ENCODE data around the gene CCDC85C.

Gene CCDC85C

GRCh38 chr14:99573436-99574098 lies 30.4 kb downstream of the CCDC85C start:
- no peak for FAIRE-seq
- DNase-seq (ENCODE audit: low spot score): no peak

DNA sequence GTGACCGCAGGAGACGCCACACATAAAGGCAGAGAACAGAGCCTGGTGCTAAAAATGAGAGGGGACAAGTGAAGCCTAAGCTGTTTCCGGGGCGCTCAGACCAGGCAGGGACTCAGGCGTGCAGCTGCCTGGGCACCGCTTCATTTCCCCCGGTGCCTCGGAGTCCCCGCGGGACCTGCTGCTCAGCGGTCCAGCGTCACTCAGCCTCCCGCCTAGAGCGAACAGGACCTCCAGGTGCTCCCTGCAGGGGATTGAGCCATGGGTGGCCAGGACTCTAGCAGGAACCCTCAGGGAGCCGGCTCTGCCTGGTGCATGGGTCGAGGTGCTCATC lies 31.0 kb downstream of the CCDC85C start:
- DNase-seq (ENCODE audit: low spot score) (no peak), FAIRE-seq (no peak)

DNA sequence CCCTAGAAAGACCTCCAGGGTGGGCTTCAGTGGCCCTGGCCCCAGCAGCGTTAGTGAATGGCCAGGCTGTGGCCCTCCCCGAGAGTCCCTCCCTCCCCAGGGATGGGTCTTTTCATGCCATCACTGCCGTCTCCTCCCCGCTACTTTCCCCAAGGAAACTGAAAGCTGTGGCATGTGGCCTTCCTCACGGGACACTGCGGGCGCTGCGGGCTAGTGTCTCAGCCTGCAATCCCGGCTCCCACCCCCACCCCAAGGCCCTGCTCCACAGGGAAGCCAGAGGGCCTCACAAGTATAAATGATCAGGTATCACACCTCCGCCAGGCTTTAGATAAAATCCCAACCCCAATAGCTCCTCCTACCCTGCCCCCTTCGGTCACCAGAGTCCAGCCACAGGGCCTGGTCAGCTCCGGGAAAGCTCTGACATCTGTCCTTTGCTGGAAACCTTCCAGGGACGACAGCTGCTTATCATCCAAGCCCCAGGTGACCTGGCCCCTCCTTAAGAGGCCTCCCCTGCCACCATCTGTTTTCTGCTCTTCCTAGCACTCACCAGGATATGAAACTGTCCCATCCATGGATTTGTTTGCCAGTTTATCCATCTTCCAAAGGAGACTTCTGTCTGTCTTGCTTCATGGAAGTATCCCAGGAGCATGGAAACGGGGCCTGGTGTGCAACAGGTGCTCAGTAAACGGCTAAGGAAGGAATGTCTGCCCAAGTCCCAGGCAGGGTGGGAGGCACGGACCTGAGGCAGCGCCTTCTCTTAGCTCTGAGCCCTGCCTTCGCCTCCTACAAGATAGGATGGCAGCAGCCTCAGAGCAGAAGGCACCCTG lies 31.6 kb downstream of the CCDC85C start:
- FAIRE-seq (no peak), DNase-seq (ENCODE audit: low spot score) (no peak)

DNA sequence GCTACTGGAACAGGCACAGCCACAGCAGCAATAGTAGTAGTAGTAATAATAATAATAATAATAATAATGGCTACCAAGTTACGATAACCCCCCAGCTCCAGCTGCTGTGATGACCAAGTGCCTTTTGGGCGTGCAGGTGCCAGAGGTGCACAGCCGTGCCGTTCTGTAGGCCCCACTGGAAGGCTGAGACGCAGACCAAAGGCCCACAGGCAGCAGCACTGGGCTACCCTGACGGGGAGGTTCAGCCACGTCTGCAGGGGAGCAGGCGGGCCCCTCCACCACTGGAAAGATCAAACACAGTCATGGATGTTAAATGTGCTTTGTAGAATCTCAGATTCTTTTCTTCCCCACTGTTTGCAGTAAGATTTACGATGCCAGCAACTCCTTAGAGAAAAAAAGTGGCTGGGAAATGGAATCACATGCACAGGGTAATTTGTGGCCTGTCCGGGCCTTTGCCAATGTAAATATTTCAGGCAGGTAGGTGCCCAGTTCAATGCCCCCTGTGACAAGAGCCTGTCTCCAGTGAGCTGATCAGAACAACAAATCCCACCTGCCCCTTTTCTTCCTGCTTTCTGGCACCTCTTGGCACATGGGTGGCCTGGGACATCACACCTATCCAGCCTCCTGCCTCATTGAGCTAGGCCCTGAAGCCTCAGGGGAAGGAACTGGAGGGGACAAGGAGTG lies 32.6 kb downstream of the CCDC85C start:
- FAIRE-seq: no peak
- no peak for DNase-seq (ENCODE audit: low spot score)

GRCh38 chr14:99570544-99571302 lies 33.3 kb downstream of the CCDC85C start:
- no peak for FAIRE-seq
- DNase-seq (ENCODE audit: low spot score): no peak

DNA sequence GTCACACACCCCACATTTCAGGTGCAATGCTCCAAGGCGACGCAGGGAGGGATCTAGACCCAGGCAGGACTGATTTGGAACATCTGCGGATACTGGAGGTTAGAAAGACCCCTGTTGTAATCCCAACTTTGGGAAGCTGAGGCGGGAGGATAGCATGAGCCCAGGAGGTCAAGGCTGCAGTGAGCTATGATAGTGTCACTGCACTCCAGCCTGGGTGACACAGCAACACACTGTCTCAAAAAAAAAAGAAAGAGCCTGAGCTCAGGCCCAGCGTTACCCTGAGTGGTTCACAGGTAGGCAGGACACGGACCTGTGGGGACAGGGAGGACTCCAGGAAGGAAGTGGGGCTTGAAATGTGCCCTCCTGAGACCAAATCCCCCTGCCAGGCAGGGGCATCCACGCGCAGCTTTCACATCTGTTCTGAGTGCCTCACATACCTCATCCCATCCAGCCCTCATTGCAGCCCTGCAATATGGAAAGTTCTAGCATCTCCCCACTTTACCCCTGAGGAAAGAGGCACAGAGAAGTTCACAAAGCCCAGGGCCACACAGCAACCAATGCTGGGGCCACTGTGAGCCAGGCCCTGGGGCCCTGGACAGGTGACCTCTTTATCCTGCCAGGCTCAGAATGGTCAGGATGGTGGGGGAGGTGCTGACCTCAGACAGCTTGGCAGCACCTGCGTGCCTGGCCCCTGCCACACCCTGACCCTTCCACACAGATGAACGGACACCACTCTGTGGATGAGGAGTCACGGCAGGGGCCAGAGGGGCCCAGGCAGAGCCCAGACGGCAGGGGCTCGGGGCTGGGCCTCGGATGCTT lies 34.1 kb downstream of the CCDC85C start:
- FAIRE-seq (no peak), DNase-seq (ENCODE audit: low spot score) (no peak)

GRCh38 chr14:99568567-99569560 lies 35.1 kb downstream of the CCDC85C start:
- no peak for FAIRE-seq
- peak; percentile 38 for DNase-seq (ENCODE audit: low spot score)

DNA sequence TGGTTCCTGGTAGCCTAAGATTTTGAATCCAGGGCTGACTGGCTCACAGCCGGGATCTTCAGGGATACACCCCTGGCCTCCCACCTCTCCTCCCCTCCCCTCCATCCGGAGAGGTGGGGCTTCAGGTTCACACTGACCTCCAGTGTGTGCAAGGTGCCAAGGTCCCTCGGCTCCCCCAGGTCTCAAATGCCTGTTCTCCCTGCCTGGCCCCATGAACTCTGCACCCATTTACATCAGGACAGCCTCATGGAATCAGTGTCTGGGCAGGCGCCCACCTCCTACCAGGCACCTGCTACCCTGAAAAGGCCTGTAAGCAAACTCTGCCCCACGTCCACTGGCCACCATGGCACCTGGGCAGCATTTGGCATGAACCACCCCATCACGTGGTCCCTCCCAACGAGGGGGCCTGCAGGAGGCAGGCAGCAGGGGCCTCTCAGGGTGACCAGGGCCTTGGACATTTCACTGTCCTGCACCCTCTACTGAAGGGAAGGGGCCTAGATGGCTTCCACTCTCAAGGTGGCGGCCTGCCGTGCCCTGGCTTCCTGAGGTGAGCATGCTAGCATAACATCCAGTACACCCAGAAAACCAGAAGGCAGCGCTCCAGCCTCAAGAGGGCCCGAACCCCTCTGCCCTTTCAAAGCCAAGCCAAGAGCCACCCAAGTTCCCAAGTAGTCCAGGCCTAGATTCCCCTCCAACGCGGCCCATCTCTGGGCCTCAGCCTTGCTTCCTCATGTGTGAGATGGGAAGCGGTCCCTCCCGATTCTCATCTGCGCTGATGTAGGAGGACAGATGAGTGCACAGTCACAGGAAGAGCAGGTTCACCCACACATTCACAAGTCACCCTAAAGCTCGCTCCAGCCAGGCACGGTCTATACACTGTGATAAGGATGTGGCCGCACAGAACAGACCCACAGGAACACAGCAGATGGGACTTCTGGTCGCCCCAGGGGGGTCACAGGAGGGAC lies 37.3 kb downstream of the CCDC85C start:
- no peak for DNase-seq (ENCODE audit: low spot score)
- FAIRE-seq: no peak

DNA sequence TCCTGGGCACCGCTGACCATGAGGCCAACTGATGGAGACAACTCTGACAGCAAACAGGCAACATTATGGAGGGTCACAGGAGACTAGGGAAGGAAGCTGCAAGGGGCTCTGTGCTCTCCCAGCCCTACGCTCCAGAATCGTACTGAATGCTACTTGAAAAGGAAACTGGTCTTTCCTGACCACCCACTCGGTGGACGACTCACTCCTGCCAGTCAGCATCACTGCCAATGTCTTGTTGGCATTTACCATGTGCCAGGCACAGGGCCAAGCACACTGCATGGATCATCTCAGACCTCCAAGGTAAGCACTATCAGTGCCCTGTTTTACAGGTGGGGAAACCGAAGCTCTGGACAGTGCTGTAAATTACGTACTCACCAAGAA lies 38.0 kb downstream of the CCDC85C start:
- DNase-seq (ENCODE audit: low spot score): no peak
- no peak for FAIRE-seq

DNA sequence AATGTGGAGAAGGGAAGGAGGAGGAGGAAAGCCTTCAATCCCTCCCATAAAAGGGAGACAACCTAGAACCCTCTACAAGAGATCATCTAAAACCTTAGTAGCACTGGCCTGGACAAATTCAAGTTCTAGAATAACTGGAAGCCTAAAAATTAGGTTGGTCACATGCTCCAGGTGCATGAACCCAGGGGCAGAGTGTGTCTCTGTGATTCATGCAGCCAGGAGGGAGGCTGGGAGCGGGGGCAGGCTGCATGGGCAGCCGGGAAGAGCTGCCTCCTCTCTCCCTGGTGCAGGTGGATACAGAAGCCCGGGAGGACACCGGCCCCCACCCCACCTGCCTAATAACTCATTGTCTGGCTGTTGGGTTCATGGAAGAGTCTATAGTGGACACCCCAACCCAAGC lies 38.6 kb downstream of the CCDC85C start:
- no peak for DNase-seq (ENCODE audit: low spot score)

DNA sequence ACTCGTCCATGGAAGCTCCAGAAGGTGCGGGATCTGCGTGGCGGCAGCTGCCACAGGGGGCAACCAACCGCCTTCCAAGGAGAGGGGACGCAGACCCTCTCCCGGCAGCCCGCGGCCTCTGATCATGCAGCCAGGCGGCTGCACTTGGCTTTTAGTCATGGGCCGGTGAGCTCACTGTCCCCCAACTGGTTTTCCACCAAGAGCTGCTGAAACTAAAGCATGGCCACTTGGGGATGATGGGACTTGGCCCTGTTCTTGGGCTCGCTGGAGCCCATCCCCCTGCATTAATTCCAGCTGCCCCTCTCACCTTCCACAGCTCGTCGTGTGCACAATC lies 39.1 kb downstream of the CCDC85C start:
- no peak for FAIRE-seq
- no peak for DNase-seq (ENCODE audit: low spot score)

More for the DNA sequence above, 38.6 kb downstream of the CCDC85C start:
- FAIRE-seq: no peak

- no peak for FAIRE-seq
- DNase-seq (ENCODE audit: low spot score): no peak
Observed at GRCh38 chr14:99564256-99564925, 39.6 kb downstream of the CCDC85C start.

GRCh38 chr14:99563749-99564129 lies 40.3 kb downstream of the CCDC85C start:
- no peak for DNase-seq (ENCODE audit: low spot score)
- no peak for FAIRE-seq

DNA sequence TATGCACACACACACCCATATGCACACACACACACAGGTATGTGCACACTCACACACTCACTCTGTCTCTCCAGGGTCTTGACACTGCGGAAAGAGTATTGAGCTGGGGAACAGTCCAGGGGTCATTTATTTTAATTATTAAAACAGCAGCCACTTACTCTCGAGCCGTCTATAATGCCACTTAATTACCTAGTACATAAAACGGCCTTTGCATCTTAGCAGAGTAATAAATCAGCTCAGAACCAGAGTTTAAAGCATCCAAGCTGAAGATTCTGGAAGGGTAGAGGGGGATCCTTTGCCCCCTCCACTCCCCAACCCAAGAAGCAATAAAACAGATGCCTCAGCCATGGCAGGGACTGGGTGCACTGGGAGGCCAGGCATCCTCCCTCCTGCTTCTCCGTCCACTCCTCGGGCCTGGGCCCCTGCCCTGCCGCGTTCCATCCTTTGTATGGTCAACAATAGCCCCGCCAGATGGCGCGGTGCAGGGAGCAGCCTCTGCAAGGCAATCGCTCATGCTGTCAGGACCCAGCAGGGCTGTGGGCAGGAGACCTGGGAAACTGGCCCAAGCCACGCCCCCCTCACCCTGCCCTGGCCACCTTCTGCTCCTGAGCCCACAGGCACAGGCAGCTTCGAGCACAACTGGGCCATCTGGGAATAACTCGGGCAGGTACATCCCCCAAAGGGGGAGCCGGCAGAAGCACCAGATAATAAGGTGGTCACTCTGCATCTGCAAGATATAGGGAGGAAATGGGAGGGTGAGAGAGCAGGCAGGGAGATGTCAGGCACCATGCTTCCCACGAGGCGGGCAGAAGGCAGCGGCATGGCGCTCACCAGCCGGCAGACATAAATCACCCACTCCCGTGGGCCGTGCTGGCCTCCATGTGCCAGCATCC lies 40.9 kb downstream of the CCDC85C start:
- FAIRE-seq (no peak), DNase-seq (ENCODE audit: low spot score) (no peak)

- DNase-seq (ENCODE audit: low spot score): no peak
- FAIRE-seq: no peak
Observed at GRCh38 chr14:99561864-99562263, 42.1 kb downstream of the CCDC85C start.

DNA sequence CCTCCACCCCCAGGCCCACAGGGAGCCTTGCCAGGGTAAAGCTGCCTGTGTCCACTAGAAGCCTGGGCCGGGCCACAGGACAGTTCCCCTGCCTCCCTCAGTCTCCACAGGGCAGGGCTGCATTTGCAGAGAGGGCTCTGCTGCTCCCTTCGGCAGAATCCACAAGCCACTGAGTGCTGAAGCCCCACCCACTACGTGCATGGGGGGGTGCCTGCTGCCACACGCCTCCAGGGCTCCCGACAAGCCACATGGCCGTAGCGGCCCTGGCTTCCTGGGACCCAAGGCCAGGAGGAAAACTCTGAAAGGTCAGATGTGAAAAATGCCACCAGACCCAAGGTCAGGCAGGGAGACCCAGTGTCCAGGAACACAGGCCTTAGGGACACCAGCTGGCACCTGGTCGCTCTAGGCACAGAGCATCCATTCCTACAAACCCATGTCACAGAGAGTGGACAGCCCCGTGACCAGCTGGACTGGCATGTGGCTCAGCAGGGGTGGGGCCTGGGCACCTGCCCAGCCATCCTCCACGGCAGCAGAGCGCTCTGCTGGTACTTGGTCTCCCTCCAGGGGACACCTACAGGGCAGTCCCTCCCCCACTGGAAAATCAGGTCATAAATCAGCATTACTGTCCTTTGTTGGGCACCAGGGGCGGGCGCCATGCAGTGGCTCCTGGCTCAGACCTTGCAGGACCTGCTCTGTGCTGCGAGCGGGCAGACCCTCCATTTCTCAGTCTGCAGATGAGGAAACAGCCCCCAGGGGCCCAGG lies 42.9 kb downstream of the CCDC85C start:
- DNase-seq (ENCODE audit: low spot score): no peak
- FAIRE-seq: no peak
